Left lung (tissue), 10 donors: ENCODE measurements around the gene WDR54. TPM values are rescaled to one million over a fixed set of nuclear protein-coding genes. Genes with fewer than 3 reads are reported as not detected.
A peak's percentile ranks its signal among the peaks of the same experiment; 100 is the strongest.
"Not testable (repeated sequence)": the region's sequence is repeated elsewhere in the genome, so short reads cannot be mapped to it uniquely, and the experiment has no call there.

ENCODE experiments used
- ATAC-seq: fragments of 200-7000 bp; cut with Tn5 transposase; one replicate; pipeline ENCODE4 v1.9.1; 2020; ENCODE audit warnings: moderate library complexity
- DNase-seq, 4 donors: peaks; one replicate each; pipeline ENCODE4 v3.0.0-alpha.2; 2013 to 2020
- H3K27ac ChIP-seq, 2 donors: fragments of 200-600 bp; sonication (generic) in 1 of 2; one replicate each; pipeline versions ENCODE4 v1.5.0 to v1.8.0; 2020 to 2021
- H3K27me3 ChIP-seq, 2 donors: fragments of 200-600 bp; sonication (generic) in 1 of 2; one replicate each; pipeline versions ENCODE4 v1.5.0 to v1.8.0; 2020 to 2021
- H3K36me3 ChIP-seq, 2 donors: fragments of 200-600 bp; sonication (generic) in 1 of 2; one replicate each; pipeline versions ENCODE4 v1.5.0 to v1.8.0; 2020 to 2021
- H3K4me1 ChIP-seq, 2 donors: fragments of 200-600 bp; one replicate each; pipeline ENCODE4 v1.8.0; 2021
- H3K4me3 ChIP-seq, 2 donors: fragments of 200-600 bp; sonication (generic) in 1 of 2; one replicate each; pipeline versions ENCODE4 v1.5.0 to v1.8.0; 2020 to 2021; ENCODE audit warnings: mild to moderate bottlenecking in 1 of 2
- H3K9me3 ChIP-seq, 2 donors: fragments of 200-600 bp; sonication (generic) in 1 of 2; one replicate each; pipeline versions ENCODE4 v1.5.0 to v1.8.0; 2020 to 2021
- CTCF ChIP-seq, 2 donors: fragments of 200-600 bp; sonication (generic) in 1 of 2; IDR thresholded peaks; one replicate each; pipeline versions ENCODE4 v1.5.0 to v1.8.0; 2021; ENCODE audit warnings: antibody characterized with exemption in 2 of 2
- intact Hi-C, 2 donors: fragments of 100-400 bp; cut with DNase I; formaldehyde crosslinking; loops; one replicate each; pipeline versions ENCODE4 v1.11.2 to v1.14.2; 2022
- polyA plus RNA-seq, 6 donors: library from polyadenylated mRNA; unstranded; fragments of 120-200 nt; gene quantifications; one replicate each; pipeline ENCODE4 v1.2.1, GENCODE V29; 2013; ENCODE audit not compliant: insufficient read length in 6 of 6
- total RNA-seq, 2 donors: library from RNA; stranded (reverse); fragmentation: NEBNext Ultra II Directional; extraction: Animal tissue kit (Norgen Biotek cat#: 25700); gene quantifications; one replicate each; pipeline ENCODE4 v1.2.1, GENCODE V29; 2021
- donor health status: DM: no; HTN: yes; CAD: no.
- donor health status: DM: no; HTN: no; CAD: no.

WDR54 gene
- total and polyA plus RNA-seq, 8 donors = 9.2 to 39.6 (median 35.2) TPM

GRCh38 chr2:74464406-74464805, 42.9 kb downstream of the WDR54 start:
- DNase-seq (no peak), ATAC-seq (peak; percentile 12)
- Histone ChIP-seq H3K9me3 (no peaks in the 10 kb centered on the region), H3K27ac (peak overlapping the region in 1 of 2 donors; percentile 91), H3K4me3 (peak overlapping the region; percentile 61 to 95), H3K27me3 (no peaks in the 10 kb centered on the region), H3K36me3 (peaks cover 0 to 25% of the 10 kb centered on the region in 2 donors), H3K4me1 (peaks cover 11 to 33% of the 10 kb centered on the region in 2 donors)
- intact Hi-C loops = no loop called here
- no peak for TF ChIP-seq CTCF (IDR thresholded peaks at IDR 0.05)

DNA sequence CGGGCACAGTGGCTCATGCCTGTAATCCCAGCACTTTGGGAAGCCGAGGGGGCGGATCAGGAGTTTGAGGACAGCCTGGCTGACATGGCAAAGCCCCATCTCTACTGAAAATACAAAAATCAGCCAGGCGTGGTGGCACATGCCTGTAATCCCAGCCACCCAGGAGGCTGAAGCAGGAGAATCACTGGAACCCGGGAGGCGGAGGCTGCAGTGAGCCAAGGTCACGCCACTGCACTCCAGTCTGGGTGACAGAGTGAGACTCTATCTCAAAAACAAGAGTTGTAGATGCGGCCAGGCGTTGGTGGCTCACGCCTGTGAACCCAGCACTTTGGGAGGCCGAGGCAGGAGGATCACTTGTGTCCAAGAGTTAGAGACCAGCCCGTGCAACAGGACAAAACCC, 49.2 kb downstream of the WDR54 start:
- intact Hi-C loops, ATAC-seq, H3K9me3 ChIP-seq, H3K4me3 ChIP-seq, H3K27ac ChIP-seq, H3K27me3 ChIP-seq: not testable (repeated sequence)
- H3K4me1 ChIP-seq = peaks cover 12 to 30% of the 10 kb centered on the region in 2 donors
- H3K36me3 ChIP-seq = peaks cover 0 to 18% of the 10 kb centered on the region in 2 donors
- DNase-seq = peak in 1 of 4 donors; percentile 39

DNA sequence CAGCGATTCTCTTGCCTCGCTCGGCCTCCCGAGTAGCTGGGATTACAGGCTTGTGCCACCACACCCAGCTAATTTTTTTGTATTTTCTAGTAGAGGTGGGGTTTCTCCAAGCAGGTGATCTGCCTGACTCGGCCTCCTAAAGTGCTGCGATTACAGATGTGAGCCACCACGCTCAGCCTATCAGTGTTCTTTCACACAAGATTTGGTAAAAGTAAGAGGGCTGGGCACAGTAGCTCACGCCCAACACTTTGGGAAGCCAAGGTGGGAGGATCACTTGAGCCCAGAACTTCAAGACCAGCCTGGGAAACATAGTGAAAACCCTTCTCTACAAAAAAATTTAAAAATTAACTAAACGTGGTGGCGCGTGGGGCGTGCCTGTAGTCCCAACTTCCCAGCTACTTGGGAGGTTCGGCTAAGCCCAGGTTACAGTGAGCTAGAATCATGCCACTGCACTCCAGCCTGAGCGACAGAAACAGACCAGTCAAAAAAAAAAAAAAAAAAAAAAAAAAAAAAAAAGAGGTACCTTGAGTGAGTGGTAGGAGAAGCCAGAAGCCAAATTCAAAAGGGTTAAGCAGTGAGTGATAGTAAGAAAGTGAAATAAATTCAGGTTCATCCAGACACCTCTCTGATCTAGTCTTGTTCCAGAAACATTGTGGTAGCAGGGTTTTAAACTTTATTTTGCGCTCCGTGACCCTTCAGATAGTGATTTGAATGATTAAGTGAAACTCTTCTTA, 50.0 kb downstream of the WDR54 start:
- ATAC-seq (no peak), DNase-seq (peak in 1 of 4 donors; percentile 23)
- peaks cover 0 to 18% of the 10 kb centered on the region in 2 donors for H3K36me3 ChIP-seq
- H3K9me3 ChIP-seq = no peaks in the 10 kb centered on the region
- no peaks in the 10 kb centered on the region for H3K27me3 ChIP-seq
- H3K4me1 ChIP-seq = peaks cover 9 to 24% of the 10 kb centered on the region in 2 donors
- intact Hi-C loops = no loop called here
- peak overlapping the region; percentile 70 to 77 for H3K4me3 ChIP-seq
- peak overlapping the region; percentile 93 to 94 for H3K27ac ChIP-seq
- no peak for TF ChIP-seq CTCF (IDR thresholded peaks at IDR 0.05)

- Histone ChIP-seq H3K36me3 (peaks cover 0 to 18% of the 10 kb centered on the region in 2 donors), H3K4me3 (peak within 1 kb of the TSS; percentile 70 to 77), H3K27me3 (no peaks in the 10 kb centered on the region), H3K4me1 (peaks cover 15 to 31% of the 10 kb centered on the region in 2 donors), H3K9me3 (no peaks in the 10 kb centered on the region), H3K27ac (peak within 1 kb of the TSS; percentile 93 to 94)
- DNase-seq = peak; percentile 94 to 96 (median 96)
- intact Hi-C loops = no loop called here
- ATAC-seq = peak; percentile 95
- no peak for TF ChIP-seq CTCF (IDR thresholded peaks at IDR 0.05)
These were observed 50.8 kb downstream of the WDR54 start, which contains the start of gene MRPL53 for GRCh38 chr2:74472086-74472944. TSS of gene MRPL53 (minus strand) at chr2:74472680. CDS start at chr2:74472660, 20 bp downstream.

DNA sequence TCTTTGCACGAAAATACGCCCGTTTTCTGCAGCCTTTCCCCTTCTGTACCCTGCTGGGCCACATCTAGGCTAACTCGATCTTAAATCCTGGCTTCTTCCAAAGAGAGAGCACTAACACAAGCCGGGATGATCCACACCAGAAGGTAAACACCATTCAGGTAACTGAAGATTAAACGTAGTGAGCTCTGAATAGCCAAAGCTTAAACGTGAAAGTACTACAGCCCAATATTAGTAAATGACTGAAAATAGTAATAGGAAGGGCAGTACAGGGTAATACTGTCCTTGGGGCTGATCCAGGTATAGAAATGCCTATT, 51.4 kb downstream of the WDR54 start:
- no peak for TF ChIP-seq CTCF (IDR thresholded peaks at IDR 0.05)
- intact Hi-C loops = no loop called here
- DNase-seq (no peak), ATAC-seq (peak; percentile 4)
- Histone ChIP-seq H3K36me3 (peaks cover 0 to 18% of the 10 kb centered on the region in 2 donors), H3K4me3 (peak overlapping the region; percentile 70 to 77), H3K9me3 (no peaks in the 10 kb centered on the region), H3K4me1 (peaks cover 15 to 34% of the 10 kb centered on the region in 2 donors), H3K27ac (peak overlapping the region; percentile 93 to 94), H3K27me3 (no peaks in the 10 kb centered on the region)
